Prostate gland (tissue), 2 donors: ENCODE measurements around the gene PAPOLB.

ENCODE experiments used
- CTCF ChIP-seq, 4 experiments: fragments of 200-600 bp in 2 of 4; fragments of 450-650 bp in 2 of 4; sonication (generic) in 2 of 4; IDR thresholded peaks; 1 replicate in 3 of 4; 2 replicates in 1 of 4; pipeline ENCODE4 v1.5.1; 2016 to 2019; ENCODE audit warnings: antibody characterized with exemption in 4 of 4, mild to moderate bottlenecking in 2 of 4, moderate library complexity in 2 of 4
- POLR2AphosphoS5 ChIP-seq: sonication (generic); formaldehyde crosslinking; IDR thresholded peaks from one replicate; pipeline ENCODE4 v1.6.1; 2017; ENCODE audit warnings: antibody characterized with exemption

GRCh38 chr7:4815121-4815520 lies 46.7 kb downstream of the PAPOLB start:
- no peak for TF ChIP-seq CTCF (IDR thresholded peaks at IDR 0.05)
- TF ChIP-seq POLR2AphosphoS5: no peak
